ENCODE measurements around the gene TSHZ2. TPM values are rescaled to one million over a fixed set of nuclear protein-coding genes. Genes with fewer than 3 reads are reported as not detected.

The TSHZ2 gene
- total RNA-seq, 1 experiment from 2014 or later: 0.07 TPM

DNA sequence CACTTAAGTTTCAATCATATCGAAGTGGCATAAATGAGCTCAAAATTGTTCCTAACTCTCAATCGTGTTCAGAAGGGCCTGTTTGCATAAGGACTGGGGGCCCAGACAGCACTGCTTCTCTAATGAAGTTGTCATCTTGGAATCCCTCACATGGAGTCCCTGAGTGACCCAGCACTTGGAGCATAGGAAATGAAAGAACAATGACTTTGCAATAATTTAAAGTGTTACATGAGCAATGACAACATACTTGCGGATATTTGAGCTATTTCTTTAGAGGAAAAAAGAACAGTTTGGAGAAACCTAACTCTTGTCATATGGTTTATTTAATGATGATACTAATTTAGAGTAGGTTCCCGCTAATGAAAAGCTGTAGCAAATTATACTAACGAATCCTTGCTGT is 239.9 kb downstream of the TSHZ2 start:
- Histone ChIP-seq H3T11ph (ENCODE audit: low read length) (no peak overlapping the region), H3K4me1 (ENCODE audit: insufficient read depth, low read length) (peaks cover 7% of the 10 kb centered on the region; the same call in 1 of the 2 replicates), H2AK5ac (ENCODE audit: insufficient read length, low read length) (no peak overlapping the region), H3K9me3 (ENCODE audit: control insufficient read depth, low read depth, low read length) (no peaks in the 10 kb centered on the region), H3K27me3 (ENCODE audit: insufficient read depth, low read length) (no peaks in the 10 kb centered on the region), H4K91ac (ENCODE audit: insufficient read length, low read depth, low read length) (no peak overlapping the region), H2BK20ac (ENCODE audit: low read depth, low read length, poor library complexity, severe bottlenecking) (no peak overlapping the region), H3K27ac (ENCODE audit: insufficient read length, low read depth, low read length) (no peak overlapping the region), H4K20me1 (ENCODE audit: control insufficient read depth, insufficient read depth, insufficient read length) (no peaks in the 10 kb centered on the region), H4K8ac (replicated peaks; ENCODE audit: insufficient read length, low read depth, low read length) (no peak overlapping the region), H4K5ac (ENCODE audit: insufficient read length, low read depth, low read length) (no peak overlapping the region), H3K79me1 (ENCODE audit: insufficient read depth, low read depth, low read length, poor library complexity, severe bottlenecking) (no peaks in the 10 kb centered on the region), H2BK5ac (ENCODE audit: insufficient read length, low read length) (no peak overlapping the region), H3K4ac (ENCODE audit: low read depth, low read length) (no peak overlapping the region), H2BK15ac (ENCODE audit: low read depth, low read length) (no peak overlapping the region), H3K56ac (ENCODE audit: insufficient read length, low read depth, low read length) (no peak overlapping the region), H3K79me2 (ENCODE audit: insufficient read depth, low read length) (no peaks in the 10 kb centered on the region), H2BK120ac (ENCODE audit: low read depth, low read length, poor library complexity, severe bottlenecking) (no peak overlapping the region), H3K9ac (ENCODE audit: extremely low read depth, insufficient read length, low read length) (no peak overlapping the region), H2AFZ (ENCODE audit: low read length) (no peak overlapping the region), H3K18ac (ENCODE audit: insufficient read length, low read depth, low read length) (no peak overlapping the region), H3K23ac (ENCODE audit: insufficient read length, low read depth, low read length) (no peak overlapping the region), H2BK12ac (ENCODE audit: insufficient read length, low read depth, low read length) (no peak overlapping the region), H3K4me2 (ENCODE audit: insufficient read depth, insufficient read length, low read length) (no peak overlapping the region), H3K14ac (ENCODE audit: insufficient read depth, low read length) (no peak overlapping the region), H3K23me2 (ENCODE audit: insufficient read length, low read depth, low read length, poor library complexity, severe bottlenecking) (no peaks in the 10 kb centered on the region)
- no CpG with 5 or more reads among the region's 5 CpGs for WGBS (ENCODE audit: extremely low coverage, insufficient read length, low lambda C conversion rate)
- H3K4me1 Mint-ChIP-seq: peaks cover 41 to 54% of the 10 kb centered on the region in 2 experiments
- H3K27me3 Mint-ChIP-seq (ENCODE audit: low read depth): peaks cover 9% of the 10 kb centered on the region; the same call in 1 of the 2 replicates
- DNase-seq: no peak
- no peak overlapping the region for H3K27ac Mint-ChIP-seq
- no peaks in the 10 kb centered on the region for H3K36me3 Mint-ChIP-seq (ENCODE audit: insufficient read depth in 1 of 3, low read depth in 3 of 3)
- H3K9me3 Mint-ChIP-seq: no peaks in the 10 kb centered on the region
- TF ChIP-seq, protein P1, sequence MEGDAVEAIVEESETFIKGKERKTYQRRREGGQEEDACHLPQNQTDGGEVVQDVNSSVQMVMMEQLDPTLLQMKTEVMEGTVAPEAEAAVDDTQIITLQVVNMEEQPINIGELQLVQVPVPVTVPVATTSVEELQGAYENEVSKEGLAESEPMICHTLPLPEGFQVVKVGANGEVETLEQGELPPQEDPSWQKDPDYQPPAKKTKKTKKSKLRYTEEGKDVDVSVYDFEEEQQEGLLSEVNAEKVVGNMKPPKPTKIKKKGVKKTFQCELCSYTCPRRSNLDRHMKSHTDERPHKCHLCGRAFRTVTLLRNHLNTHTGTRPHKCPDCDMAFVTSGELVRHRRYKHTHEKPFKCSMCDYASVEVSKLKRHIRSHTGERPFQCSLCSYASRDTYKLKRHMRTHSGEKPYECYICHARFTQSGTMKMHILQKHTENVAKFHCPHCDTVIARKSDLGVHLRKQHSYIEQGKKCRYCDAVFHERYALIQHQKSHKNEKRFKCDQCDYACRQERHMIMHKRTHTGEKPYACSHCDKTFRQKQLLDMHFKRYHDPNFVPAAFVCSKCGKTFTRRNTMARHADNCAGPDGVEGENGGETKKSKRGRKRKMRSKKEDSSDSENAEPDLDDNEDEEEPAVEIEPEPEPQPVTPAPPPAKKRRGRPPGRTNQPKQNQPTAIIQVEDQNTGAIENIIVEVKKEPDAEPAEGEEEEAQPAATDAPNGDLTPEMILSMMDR (conservative IDR thresholded peaks at IDR 0.05): no peak
- H3K4me3 Mint-ChIP-seq: no peak overlapping the region

All from H9 (cell line).